GM19193 (cell line): ENCODE data around the gene TMEM123.

Source experiments
- POLR2A ChIP-seq: IDR thresholded peaks from 4 replicates; pipeline ENCODE4 v1.6.1; 2011; ENCODE audit not compliant: insufficient read depth, insufficient read length; ENCODE audit errors: extremely low read depth

The TMEM123 gene

DNA sequence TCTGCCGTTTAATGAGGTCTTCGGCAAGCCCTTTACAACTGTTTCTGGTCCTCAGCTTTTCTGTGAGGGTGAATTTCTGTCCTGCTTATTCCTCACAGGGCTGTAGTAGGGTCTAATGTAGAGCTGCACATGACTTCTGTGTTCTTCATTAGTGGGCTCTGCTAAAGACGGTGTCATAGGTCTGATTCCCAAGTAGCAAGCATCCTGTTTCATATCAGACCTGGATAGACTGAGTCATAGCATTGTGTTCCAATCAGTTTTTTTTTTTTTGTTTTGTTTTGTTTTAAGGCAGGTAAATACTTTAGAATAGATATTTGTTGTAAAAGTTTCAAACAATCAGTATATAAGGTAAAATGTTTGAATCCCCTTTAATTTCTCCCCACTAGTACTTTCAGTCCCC, 70.2 kb downstream of the TMEM123 start:
- no peak for TF ChIP-seq POLR2A

DNA sequence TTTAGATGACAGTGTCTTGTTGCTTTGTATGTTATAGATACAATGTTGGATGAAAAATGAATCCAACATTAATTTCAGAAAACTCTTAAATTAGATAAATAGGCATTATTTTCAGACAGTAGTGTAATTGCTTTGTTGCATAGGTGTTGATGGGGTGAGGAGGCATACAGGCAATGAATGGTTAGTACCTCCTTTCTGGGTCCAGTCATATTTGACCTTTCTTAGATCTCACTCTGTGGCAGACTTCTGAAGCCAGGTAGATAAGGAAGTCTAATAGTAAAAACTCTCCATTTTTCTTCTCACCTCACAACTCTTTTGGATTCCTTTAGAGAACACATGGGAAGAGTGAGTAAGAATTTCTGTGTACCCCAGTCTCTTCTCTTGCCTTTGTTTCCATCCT, 73.7 kb downstream of the TMEM123 start:
- TF ChIP-seq POLR2A, result no peak

DNA sequence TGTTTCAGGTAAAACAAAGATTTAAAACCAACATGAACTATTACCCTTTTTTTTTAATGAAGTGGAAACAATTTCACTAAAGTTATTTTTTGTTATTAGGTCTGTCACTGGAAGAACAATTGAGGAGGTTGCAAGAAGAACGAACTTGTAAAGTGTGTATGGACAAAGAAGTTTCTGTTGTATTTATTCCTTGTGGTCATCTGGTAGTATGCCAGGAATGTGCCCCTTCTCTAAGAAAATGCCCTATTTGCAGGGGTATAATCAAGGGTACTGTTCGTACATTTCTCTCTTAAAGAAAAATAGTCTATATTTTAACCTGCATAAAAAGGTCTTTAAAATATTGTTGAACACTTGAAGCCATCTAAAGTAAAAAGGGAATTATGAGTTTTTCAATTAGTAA, 74.7 kb downstream of the TMEM123 start:
- no peak for TF ChIP-seq POLR2A

DNA sequence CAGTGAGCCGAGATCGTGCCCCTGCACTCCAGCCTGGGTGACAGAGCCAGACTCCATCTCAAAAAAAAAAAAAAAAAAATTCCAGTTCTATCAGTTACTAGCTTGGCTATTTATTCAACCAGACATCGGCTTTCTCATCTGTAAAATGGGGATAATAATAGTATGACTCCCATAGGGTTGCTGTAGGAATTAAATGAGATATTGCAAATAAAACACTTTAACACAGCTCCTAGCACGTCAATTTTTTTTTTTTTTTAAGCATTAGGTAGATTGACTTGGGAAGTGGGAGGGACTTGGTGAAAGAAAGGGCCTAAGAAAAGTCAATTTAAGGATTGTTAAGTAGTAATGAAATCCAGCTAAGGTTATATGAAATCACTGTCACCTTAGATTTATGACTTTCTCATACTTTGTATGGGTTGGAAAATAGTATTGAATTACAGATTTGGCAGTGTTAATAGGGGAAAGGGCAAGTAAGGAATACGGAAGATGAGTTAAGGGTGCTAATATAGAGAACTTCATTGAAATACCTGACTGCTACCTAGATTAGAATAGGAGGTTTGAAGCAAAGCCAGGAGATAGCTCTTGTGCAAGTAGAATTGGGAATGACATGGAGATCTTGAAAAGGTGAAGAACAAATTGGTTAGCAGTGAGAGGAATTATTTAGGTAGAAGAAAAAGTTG, 76.7 kb downstream of the TMEM123 start:
- TF ChIP-seq POLR2A, result no peak

DNA sequence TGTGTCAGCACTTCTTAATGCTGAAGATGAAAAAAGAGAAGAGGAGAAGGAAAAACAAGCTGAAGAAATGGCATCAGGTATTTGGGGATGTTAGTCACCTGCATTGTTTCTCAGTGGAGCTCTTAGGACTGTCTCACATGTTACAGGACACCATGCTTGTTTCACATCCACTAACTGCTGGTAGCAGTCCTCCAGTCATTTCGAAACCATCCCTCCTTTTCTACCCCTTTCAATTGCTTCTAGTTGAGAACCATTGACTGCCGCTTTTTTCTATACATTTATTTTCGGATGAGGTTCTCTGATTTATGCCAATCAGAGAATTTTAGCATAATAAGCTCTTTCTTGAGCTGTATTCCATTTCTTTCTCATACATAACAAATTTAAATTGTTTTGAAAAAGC, 84.1 kb downstream of the TMEM123 start:
- TF ChIP-seq POLR2A, result no peak

DNA sequence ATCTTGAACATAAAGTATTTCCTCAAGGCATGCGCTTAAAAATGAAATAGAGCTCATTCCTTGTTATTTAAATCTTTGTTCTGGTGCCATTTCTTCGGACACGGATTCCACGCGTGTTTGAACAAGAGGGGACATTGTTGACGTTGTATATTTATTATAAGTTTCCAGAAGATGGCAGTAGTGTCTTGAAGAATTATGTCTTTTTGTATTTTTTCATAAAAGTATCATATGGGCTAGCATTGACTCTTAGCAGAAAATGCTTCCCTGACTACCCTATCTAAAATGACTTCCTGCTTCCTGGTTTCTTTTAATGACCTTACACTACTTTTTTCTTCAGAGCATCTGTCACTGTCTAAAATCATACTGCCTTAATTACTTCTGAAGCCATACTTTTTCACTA, 85.2 kb downstream of the TMEM123 start:
- TF ChIP-seq POLR2A, result no peak

DNA sequence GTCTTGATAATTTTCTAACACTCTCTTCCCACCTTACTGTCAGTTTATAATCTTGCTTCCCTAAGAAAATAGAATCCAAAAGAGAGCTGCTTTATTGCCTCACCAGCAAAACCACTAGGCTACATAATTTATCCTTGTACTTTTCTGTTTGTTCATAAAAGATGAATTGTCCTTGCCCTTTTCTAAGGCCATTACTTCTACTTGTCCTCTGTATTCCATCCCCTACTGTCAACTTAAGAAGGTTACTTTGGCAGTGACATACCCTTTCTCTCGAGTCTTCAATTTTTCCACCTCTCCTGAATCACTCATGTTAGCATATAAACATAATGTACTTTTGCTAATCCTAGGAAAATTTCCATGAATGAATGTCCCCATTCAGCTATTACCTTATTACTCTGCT, 87.6 kb downstream of the TMEM123 start:
- TF ChIP-seq POLR2A, result no peak

DNA sequence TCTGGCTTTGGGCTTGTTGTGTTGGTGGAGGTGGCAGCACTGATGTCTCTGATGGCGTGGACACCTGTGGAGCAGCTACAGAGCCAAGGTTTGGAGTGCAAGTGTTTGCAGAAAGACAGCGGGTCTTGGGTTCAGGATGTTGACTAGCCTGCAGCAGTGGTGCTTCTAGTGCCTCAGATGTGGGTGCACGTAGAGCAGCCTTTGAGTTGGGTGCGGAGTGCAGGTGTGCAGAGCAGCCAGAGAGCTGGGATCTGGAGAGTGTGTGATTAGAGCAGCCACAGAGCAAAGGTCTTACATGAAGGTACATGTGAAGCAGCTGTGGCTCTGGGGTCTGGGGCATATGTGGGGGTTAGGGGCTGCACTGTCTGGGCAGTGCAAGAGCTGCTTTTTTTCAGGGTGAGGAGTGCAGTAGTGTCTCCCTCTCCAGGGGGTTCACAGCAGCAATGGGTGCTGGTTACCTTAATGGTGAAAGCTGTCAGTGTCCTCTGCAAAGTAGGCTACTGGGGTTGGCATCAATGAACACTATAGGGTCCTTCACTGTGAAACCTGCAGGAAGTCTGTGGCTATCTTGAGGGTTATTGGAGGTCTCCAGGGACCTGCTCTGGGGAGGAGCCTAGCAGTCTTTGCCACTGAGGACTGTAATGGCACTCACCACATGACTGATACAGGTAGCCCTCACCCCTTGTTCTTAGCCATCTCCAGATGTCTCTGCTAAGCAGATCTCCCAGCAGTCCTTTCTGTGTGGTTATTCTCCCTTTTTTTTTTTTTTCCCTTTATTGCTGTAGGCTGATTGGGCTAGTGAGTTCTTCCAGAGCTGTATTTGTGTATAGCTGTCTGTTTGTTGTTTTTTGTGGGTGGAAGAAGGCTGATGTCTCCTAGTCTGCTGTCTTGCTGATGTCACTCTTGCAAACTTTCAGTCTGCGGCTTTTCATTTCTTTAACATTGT, 91.2 kb downstream of the TMEM123 start:
- no peak for TF ChIP-seq POLR2A

DNA sequence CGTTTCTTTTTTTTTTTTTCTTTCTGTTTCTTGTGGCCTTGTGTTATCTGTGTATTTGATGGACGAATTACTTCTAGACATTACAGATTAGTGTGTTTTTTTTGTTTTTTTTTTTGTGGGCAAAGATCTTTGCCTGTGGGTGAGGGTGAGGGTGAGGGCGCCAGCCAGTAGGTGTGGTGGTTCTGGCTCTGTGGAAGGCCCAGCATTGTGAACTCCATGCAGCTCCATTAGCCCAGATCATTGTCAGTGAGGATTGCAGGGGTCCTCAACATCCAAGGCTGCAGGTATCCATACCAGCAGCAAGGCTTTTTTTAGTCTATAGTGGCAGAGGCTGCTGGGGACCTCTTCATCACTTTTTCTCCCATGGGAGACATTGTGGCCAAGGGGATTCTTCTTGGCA, 91.9 kb downstream of the TMEM123 start:
- TF ChIP-seq POLR2A, result no peak

DNA sequence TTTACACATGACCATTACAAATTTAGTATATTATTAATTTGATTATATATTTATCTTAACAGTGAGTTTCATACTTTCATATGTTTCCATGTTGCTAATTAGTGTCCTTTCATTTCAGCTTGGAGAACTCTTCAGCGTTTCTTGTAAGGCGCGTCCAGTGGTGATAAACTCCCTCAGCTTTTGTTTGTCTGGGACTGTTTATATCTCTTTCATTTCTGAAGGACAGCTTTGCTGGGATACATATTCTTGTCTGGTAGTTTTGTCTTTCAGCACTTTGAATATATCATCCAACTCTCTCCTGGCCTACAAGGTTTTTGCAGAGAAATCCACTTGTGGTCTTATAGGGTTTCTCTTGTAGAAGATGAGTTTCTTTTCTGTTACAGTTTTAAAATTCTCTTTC, 93.2 kb downstream of the TMEM123 start:
- TF ChIP-seq POLR2A, result no peak

DNA sequence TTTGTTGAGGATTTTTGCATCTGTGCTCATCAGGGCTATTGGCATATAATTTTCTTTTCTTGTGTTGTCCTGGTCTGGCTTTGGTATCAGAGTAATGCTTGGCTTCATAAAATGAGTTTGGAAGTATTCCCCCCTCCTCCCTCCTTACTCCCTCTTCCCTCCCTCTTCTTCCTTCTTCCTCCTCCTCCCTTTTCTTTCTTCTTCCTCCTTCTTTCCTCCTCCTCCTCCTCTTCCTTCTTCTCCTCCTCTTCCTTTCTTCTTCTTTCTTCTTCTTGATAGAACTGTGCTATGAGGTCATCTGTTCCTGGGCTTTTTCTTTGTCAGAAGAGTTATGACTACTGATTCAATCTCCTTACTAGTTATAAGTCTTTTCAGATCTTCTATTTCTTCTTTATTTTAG, 95.4 kb downstream of the TMEM123 start:
- no peak for TF ChIP-seq POLR2A

DNA sequence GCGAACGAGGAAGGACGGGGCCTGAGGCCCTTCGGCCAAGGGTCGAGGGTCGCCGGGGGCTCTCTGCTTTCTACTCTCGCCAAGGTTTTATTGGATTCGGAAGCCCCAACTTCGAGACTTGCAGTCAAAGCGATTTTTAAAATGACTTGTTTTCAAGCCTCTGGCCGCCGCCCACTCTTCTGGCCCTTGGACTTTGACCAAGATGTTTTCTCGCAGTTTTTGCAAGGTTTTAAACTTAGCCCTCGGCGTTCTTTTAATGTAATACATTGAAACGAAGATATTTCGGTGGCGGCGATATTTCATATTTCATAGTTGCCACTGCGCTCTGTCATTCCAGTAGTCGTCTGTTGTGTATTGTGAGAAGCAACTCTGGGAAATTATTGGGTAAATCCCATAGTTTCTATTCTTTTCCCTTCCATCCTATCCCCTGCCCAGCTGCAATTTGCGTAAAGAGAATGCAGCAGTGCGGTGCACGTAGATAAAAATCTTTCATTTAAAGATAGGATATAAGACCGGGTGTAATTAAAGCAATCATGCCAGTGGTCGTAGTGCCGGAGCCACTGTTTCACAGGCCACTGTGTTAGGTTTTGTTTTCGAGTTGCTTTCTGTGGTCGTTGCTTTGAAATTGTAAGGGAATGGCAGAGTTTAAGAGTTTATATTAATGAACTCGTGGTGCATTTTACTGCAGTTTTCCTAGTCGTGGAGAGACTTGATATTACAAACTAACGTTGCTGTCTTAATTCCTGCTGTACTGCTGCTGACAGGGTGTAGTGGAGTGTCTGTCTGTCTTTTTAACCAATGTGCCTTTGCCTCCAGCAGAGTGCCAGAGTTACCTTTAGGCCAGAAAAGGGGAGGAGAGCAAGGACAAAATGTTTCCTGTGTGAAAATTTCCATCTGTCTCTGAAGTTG, 104.8 kb downstream of the TMEM123 start:
- no peak for TF ChIP-seq POLR2A

DNA sequence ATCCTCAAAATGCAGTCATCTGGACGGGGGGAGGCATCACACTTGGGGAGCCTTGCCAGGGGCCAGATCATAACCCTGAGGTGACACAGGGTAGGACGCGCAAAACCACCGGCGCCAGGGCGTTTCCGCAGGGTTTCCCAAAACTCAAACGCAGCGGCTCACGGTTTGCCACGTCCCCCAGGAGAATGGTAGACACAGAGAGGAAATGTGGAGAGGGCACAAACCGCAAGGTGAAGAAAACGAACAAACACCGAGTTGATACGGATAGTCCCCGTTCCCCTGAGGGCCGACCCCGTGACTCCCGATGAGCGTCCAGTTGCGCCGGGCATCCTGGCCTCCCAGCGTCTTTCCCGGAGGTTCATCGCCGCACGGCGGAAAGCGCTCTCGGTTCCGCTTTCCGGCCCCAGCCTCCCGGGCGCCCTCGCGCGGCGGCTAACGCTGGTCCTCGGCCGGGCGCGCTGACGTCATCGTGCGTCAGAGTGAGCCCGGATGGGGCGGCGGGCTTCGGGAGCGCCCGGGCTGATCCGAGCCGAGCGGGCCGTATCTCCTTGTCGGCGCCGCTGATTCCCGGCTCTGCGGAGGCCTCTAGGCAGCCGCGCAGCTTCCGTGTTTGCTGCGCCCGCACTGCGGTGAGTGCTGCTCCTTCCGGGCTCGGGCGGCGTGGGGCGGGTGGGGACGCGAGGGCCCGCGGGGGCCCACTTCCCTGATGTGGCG, 105.7 kb downstream of the TMEM123 start, which contains the start of gene BIRC2:
BIRC2 (plus strand) TSS at position 467 of the 714 bp plus-strand sequence. CDS start 2,641 bp downstream, outside the sequence.
- TF ChIP-seq POLR2A, result peak; percentile 79

DNA sequence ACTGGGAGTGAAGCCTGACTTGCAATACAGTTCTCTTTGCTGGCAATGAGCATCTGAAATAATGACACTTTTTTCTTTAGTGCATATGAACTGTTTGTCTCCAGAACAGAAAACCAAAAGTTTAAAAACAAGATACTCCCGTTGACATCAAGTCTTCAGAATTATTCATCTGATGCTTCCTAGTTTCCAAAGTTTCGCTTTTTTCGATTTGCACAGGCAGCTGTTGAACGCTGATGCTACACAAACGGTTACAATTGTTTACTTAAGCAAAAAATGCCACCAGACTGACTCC, 106.2 kb downstream of the TMEM123 start:
- TF ChIP-seq POLR2A, result no peak
